C4-2B (cell line): ENCODE data around the gene LRRN4.

Experiments
- CTCF ChIP-seq: fragments of 450-650 bp; conservative IDR thresholded peaks from 2 replicates; pipeline ENCODE4 v1.5.1; 2017; ENCODE audit warnings: mild to moderate bottlenecking
- ZFX ChIP-seq: fragments of 450-650 bp; IDR thresholded peaks from 2 replicates; pipeline ENCODE4 v1.6.1; 2017

DNA sequence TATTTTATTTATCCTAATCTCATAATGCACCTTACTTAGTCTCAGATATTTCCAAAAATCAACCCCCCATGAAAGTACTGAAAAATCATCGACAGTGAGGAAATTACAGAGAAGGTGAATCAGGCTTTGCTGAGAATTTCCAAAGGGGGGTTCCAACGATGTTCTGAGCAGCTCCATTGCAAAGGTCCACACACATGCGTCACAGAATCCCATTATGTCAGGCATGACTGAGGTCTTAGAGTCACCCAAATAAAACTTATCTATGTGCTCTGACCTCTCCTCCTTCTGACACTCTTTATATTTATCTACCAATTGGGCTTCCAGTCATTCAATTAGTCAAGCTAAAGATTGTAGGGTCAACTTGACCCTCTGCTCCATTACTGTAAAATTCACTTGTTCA, 12.7 kb upstream of the LRRN4 start:
- TF ChIP-seq CTCF (no peak), ZFX (no peak)
